GM21529 (cell line): ENCODE measurements around the gene ZNF407.

Experiments used
- ATAC-seq: cut with Tn5 transposase; IDR thresholded peaks from one replicate; pipeline ENCODE4 v1.9.1; 2021; ENCODE audit not compliant: unreplicated experiment

ZNF407 gene

DNA sequence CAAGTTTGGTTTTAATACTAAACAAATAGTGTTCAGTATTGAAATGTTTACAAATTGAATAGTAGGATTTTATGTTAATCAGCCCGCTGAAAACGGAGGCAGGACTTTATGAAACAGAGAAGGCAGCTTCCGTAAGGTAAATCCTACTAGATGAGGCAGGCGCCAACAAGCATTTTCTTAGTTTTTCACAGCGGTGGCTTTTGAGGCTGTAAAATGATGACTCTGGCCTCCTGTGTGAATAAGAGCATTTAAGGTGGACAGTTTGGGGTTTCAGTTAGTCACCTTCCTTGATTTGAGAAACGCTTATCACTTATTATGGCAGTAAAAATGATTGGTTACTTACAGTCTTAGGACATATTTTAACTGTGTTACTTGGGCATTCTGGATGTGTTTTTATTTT lies 398.4 kb downstream of the ZNF407 start:
- no peak for ATAC-seq

GRCh38 chr18:74996996-74997395 lies 399.3 kb downstream of the ZNF407 start:
- no peak for ATAC-seq

DNA sequence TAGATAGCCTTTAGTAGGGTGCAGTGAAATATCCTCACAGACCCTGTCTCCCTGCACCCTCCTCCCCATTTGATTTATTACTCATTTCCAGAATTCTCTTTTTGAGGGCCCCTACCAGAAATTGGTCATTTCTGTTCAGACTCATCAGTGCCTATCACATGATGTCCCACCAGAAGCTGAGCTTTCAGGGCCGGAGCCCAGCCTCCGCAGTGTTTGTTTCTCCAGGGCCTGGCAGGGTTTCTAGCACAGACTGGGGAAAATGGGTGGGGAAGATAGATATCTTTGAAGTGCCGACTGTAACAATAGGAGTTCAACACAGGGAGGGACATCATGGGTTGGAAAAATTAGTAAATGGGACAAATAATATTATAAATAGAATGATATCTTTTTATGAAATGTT lies 403.2 kb downstream of the ZNF407 start:
- no peak for ATAC-seq

DNA sequence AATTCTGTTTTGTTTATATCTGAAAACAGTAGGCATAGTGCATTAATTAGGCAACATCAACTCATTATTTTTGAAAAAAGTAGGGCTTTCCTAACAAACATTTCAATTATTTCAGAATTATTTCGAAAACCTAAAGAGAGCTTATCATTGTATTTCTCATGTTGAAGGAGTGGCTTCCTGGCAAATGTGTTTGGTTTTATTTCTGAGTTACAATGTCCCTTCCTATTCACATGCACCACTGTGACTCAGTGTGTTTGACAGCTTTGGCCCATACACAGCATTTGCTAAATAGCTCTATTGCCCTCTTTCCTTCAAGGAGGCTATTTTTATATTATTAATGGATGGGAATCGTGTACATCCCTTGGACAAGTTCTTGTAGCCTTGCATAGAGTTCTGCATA lies 405.4 kb downstream of the ZNF407 start:
- no peak for ATAC-seq

DNA sequence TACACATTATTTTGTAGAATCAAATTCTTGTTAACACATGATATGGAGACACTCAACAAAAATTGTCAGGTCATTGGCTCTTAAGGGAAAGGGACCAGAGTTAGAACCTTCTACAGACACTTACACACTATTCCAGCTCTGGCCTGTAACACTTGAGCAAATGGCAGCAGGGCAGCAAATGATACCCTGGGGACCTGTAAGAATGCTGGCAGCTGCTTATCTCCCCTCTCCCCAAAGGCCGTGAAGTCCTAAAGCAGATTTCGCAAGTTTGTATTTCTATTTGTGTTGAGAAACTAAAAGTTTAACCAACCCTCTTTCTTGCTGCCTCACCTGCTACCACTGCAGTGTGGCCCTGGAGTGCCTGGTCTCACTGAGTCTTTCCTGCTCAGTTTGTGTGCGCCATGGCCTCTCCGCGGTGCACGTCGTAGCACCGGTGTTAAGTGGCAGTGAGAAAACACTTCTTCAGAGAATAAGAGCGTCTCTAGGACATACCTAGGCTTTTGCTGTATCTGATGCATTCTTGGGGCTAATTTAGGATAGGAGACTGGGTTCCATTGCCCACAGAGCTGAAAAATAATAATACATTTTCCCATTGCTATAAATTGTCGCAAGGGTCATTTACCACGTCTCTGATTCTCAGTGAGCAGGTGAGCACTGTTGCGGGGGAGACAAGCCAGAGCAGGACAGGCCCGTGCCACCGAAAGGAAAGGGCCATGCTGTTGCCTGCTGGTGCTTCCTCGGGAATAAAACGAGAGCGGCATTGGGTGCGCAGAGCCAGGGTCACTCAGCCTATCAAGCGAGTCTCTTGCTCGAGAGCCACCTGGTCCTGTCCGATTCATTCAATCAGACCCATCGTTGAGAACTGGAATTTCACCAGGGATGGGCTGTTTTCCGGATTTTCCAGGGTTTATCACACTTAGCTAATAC lies 406.4 kb downstream of the ZNF407 start:
- ATAC-seq: no peak

- no peak for ATAC-seq
Measured at GRCh38 chr18:75005626-75006025, 408.0 kb downstream of the ZNF407 start.

GRCh38 chr18:75008186-75008585 lies 410.5 kb downstream of the ZNF407 start:
- no peak for ATAC-seq

- no peak for ATAC-seq
Measured at GRCh38 chr18:75009296-75009695, 411.6 kb downstream of the ZNF407 start.

DNA sequence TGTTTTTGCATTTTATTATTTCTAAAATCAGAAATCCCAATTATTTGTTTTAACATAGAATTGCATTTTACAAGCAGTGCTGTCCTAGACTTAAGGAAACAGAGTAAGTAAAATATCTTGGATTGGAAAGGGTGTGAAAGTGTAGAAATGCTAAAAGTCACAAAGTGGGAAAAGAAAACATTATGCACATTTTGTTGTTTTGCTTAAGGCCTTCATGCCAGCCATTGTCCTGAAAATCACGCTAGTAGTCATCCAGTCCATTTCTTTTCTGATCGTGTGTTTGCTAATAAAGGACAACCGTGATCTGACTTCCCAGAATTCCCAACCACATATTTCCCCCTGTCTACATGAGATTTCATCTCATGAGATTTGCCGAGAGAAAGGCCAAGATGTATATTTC lies 412.2 kb downstream of the ZNF407 start:
- ATAC-seq: no peak

DNA sequence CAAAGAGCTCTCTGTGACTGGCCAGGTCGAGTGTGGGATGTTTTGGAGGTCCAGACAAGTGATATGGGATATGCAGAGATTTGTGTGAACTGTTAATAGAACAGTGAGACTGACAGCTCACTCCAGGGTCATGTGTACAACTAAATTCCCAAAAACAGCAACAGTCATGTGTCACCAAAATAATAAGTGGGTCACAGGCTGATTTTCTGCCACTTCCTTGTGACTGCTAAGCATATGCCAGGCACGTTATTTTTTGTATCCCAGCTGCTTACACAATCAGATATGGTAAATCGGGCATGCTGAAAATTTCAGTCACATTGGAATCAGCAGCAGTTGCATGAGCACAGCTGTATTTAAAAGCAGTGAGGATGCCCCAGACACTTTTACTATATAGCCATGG lies 412.6 kb downstream of the ZNF407 start:
- no peak for ATAC-seq

DNA sequence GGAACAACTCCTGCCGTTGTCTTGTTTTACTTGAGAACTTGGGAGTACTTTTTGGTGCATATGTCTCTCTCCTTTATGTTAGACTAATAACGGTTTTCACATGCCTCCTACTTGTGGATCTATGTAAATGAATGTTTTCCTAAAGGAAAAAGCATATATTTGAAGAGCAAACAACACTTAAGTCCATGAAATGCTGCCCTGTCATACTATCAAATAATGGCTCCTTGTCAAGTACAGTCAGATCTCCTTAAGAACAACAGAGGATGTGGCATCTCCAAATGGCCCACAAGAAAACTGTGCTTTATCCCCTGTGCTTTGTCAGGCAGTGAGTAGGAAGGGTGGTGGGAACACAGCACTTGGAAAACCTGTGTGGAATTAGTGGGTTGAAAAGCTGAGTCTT lies 413.0 kb downstream of the ZNF407 start:
- no peak for ATAC-seq

DNA sequence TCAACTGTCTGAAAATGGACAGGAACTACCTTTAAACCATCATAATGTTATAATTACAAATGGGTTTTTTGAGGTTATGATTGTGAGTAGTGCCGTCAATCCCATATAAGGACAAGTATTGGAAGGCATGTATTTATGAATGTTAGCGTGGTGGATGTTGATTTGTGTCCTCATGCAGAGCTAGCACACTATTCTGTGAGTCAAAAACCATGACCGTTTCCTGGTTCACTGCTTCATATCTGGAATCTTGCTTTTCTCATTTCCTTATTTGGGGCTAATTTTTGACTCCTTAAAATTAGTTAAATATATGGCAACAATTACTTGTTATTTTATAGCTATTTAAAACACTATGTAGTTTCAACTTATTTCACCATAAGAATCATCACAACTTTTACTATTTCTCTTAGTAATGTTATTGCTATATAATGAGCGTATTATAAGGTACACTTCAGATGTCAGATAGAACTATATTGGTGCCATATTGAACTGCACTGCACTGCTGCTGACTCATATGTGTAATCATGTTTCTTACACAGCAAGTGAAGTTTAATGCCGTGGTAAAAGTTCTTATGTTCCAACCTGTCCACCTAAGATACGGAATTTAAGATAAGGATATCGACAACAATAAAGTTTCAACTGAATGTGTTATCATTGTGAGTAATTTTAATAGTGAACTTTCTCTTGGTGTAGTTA lies 418.5 kb downstream of the ZNF407 start:
- peak; percentile 88 for ATAC-seq

- ATAC-seq: peak; percentile 73
Measured at GRCh38 chr18:75023473-75023872, 425.8 kb downstream of the ZNF407 start.

DNA sequence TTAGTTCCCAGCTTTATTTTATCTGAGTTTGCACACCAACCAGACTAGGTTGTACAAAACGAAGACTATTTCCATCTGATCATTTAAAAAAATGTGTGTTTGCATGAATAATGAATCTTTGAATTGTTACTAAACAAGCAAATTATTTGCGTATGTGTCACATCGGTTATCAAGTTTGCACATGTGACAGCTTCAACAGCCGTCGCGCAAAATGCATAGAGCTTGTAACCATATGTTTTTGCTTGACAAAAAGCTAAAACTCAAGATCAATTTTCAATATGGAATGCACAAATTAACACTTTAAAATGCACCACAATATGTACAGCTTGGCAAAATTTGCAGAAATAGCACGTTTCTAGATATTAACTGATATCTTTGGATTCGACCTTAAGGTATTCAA lies 427.2 kb downstream of the ZNF407 start:
- no peak for ATAC-seq

DNA sequence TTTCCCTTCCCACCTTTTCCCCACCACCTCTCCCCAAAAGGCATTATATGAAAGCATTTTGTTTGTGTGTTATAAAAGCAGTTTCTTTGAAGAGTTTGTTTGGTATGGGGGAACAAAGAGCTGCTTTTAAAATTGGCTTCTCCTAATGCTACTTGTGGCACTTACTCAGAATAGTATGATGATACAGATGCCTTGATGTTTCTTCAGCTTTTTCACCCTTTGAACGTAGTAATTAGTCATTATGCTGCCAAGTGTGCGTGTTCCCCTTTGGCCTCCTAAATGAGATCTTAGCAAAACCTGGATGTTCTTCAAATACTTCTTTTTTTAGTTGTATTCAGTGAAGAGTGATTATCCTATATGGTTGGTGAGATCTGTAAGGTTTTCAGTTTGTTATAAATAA lies 427.9 kb downstream of the ZNF407 start:
- no peak for ATAC-seq

DNA sequence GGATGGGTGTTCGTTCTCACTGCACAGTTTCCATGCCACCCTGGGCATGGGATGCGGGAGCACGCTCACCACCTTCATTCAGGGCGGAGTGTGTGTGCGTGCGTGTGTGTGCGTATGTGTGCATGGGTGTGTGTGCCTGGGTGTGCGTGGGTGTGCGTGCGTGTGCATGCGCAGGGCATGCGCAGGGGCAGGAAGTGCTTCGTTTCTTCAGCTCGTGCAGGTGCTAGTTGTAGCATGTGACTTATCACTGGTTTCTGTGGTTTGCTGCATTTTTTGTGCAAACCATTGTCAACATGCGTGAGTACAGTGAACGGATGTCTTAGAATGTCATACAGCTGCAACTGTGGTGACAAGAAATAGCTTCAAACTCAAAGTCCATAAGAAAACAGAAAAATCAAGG lies 431.8 kb downstream of the ZNF407 start:
- no peak for ATAC-seq

DNA sequence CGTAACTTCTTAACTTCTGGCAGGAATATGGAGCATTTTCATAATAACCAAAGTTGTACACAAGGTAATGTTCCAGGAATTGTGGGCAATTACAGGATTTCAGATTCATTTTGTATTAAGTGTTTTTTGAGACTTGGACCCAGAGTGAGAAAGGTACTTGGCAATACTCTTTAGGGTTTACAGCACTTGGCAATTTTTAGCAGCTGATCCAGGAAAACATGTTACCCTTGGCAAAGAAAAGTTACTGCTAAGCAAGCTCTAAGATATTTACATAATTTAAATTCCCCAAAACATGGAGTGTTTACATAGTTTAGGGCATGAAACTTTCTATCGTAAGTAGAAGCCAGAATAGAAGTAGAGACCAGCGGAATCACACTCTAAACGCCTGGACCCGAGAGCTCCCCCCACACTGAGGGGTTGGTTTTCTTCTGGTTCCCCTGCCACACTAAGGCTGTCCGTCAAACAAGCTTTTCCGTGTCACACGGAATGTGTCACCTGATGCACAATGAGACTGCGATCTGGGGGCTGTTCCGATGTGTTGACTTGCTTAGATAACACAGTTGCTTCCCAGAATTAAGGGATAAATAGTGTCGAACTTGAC lies 434.1 kb downstream of the ZNF407 start:
- ATAC-seq: no peak

GRCh38 chr18:75033516-75033915 lies 435.8 kb downstream of the ZNF407 start:
- ATAC-seq: no peak

GRCh38 chr18:75034937-75035336 lies 437.3 kb downstream of the ZNF407 start:
- ATAC-seq: no peak

- peak; percentile 56 for ATAC-seq
Measured at GRCh38 chr18:75035928-75036327, 438.3 kb downstream of the ZNF407 start.

GRCh38 chr18:75036917-75037688 lies 439.4 kb downstream of the ZNF407 start:
- no peak for ATAC-seq
